Tibial nerve (tissue), 3 donors: Measurements from ENCODE around the gene ZSCAN12.

Experiments used
- CTCF ChIP-seq, 5 experiments: fragments of 200-600 bp in 3 of 5; fragments of 450-650 bp in 2 of 5; sonication (generic) in 3 of 5; IDR thresholded peaks; one replicate each; pipeline ENCODE4 v1.5.1; 2016 to 2019; ENCODE audit warnings: antibody characterized with exemption in 5 of 5, mild to moderate bottlenecking in 3 of 5, moderate library complexity in 2 of 5
- POLR2A ChIP-seq, 2 donors: fragments of 450-650 bp; IDR thresholded peaks; one replicate each; pipeline ENCODE4 v1.6.1; 2017; ENCODE audit warnings: antibody characterized with exemption in 2 of 2, mild to moderate bottlenecking in 2 of 2, moderate library complexity in 2 of 2

GRCh38 chr6:28384143-28384533 lies 15.4 kb downstream of the ZSCAN12 start:
- TF ChIP-seq CTCF (IDR thresholded peaks at IDR 0.05), result no peak
- TF ChIP-seq POLR2A (IDR thresholded peaks at IDR 0.05), result no peak
